Activated CD4-positive, alpha-beta T cell treated with anti-CD3 and anti-CD28 coated beads, Interleukin-2, amount 10 ng/mL, durations not matched to agents 7 days and 5 days (primary cell): ENCODE results near the gene ASB18. TPM values are rescaled to one million over a fixed set of nuclear protein-coding genes. Genes with fewer than 3 reads are reported as not detected.

Source experiments
- CTCF ChIA-PET: fragments of 350-600 bp; sonication (Branson Sonifier 250); formaldehyde crosslinking; loops from one replicate; lab custom pipeline; 2021; ENCODE audit warnings: antibody characterized with exemption; lab: Charles Lee
- POLR2A ChIA-PET: fragments of 350-600 bp; sonication (Branson Sonifier 250); formaldehyde crosslinking; loops from one replicate; lab custom pipeline; 2021; ENCODE audit warnings: antibody characterized with exemption; lab: Charles Lee
- DNase-seq: peaks from one replicate; pipeline ENCODE4 v3.0.0-alpha.2; 2020
- H3K27ac Mint-ChIP-seq: one replicate; pipeline ENCODE4 v1.8.0; 2021; ENCODE audit warnings: mild to moderate bottlenecking, moderate library complexity, mixed read lengths
- H3K27me3 Mint-ChIP-seq: one replicate; pipeline ENCODE4 v1.8.0; 2021; ENCODE audit warnings: mixed read lengths
- H3K36me3 Mint-ChIP-seq: one replicate; pipeline ENCODE4 v1.8.0; 2021; ENCODE audit warnings: low read depth, mixed read lengths
- H3K4me1 Mint-ChIP-seq: one replicate; pipeline ENCODE4 v1.8.0; 2021; ENCODE audit warnings: mixed read lengths
- H3K4me3 Mint-ChIP-seq: one replicate; pipeline ENCODE4 v1.8.0; 2021; ENCODE audit warnings: mild to moderate bottlenecking, moderate library complexity, mixed read lengths
- H3K9me3 Mint-ChIP-seq: one replicate; pipeline ENCODE4 v1.8.0; 2021; ENCODE audit warnings: mixed read lengths
- total RNA-seq, 2 experiments: library from RNA; stranded (reverse); gene quantifications; one replicate each; pipeline ENCODE4 v1.2.3, GENCODE V29; 2021

ASB18 gene
- total RNA-seq, 2 experiments from 2014 or later, result not detected

- no peak overlapping the region for H3K4me3 Mint-ChIP-seq
- H3K4me1 Mint-ChIP-seq, result no peaks in the 10 kb centered on the region
- ChIA-PET POLR2A (no interaction called here), CTCF (no interaction called here)
- H3K27me3 Mint-ChIP-seq, result no peaks in the 10 kb centered on the region
- no peaks in the 10 kb centered on the region for H3K36me3 Mint-ChIP-seq
- H3K27ac Mint-ChIP-seq, result no peak overlapping the region
- H3K9me3 Mint-ChIP-seq, result peaks cover 6% of the 10 kb centered on the region
- DNase-seq, result no peak
These were observed 56.7 kb downstream of the ASB18 start for GRCh38 chr2:236207472-236207871.

- Mint-ChIP-seq H3K9me3 (peaks cover 6% of the 10 kb centered on the region), H3K4me1 (no peaks in the 10 kb centered on the region), H3K4me3 (no peak overlapping the region), H3K27ac (no peak overlapping the region), H3K36me3 (no peaks in the 10 kb centered on the region), H3K27me3 (no peaks in the 10 kb centered on the region)
- CTCF ChIA-PET, result no interaction called here
- POLR2A ChIA-PET, result no interaction called here
- DNase-seq, result no peak
These were observed 58.1 kb downstream of the ASB18 start for GRCh38 chr2:236205867-236206645.

GRCh38 chr2:236204953-236205352, 59.3 kb downstream of the ASB18 start:
- Mint-ChIP-seq H3K27me3 (no peaks in the 10 kb centered on the region), H3K4me3 (no peak overlapping the region), H3K9me3 (peaks cover 6% of the 10 kb centered on the region), H3K4me1 (no peaks in the 10 kb centered on the region), H3K27ac (no peak overlapping the region), H3K36me3 (no peaks in the 10 kb centered on the region)
- POLR2A ChIA-PET, result no interaction called here
- CTCF ChIA-PET, result no interaction called here
- DNase-seq, result no peak

GRCh38 chr2:236200378-236200777, 63.8 kb downstream of the ASB18 start:
- H3K27me3 Mint-ChIP-seq, result no peaks in the 10 kb centered on the region
- no peaks in the 10 kb centered on the region for H3K4me1 Mint-ChIP-seq
- no peak overlapping the region for H3K4me3 Mint-ChIP-seq
- POLR2A ChIA-PET, result no interaction called here
- no peak overlapping the region for H3K27ac Mint-ChIP-seq
- no peak for DNase-seq
- CTCF ChIA-PET, result no interaction called here
- no peaks in the 10 kb centered on the region for H3K36me3 Mint-ChIP-seq
- no peaks in the 10 kb centered on the region for H3K9me3 Mint-ChIP-seq

- Mint-ChIP-seq H3K27me3 (no peaks in the 10 kb centered on the region), H3K9me3 (no peaks in the 10 kb centered on the region), H3K4me3 (no peak overlapping the region), H3K4me1 (no peaks in the 10 kb centered on the region), H3K27ac (no peak overlapping the region), H3K36me3 (no peaks in the 10 kb centered on the region)
- DNase-seq, result no peak
- POLR2A ChIA-PET, result no interaction called here
- CTCF ChIA-PET, result no interaction called here
These were observed 67.8 kb downstream of the ASB18 start for GRCh38 chr2:236196366-236196765.

GRCh38 chr2:236195726-236196125, 68.5 kb downstream of the ASB18 start:
- POLR2A ChIA-PET, result no interaction called here
- no peaks in the 10 kb centered on the region for H3K27me3 Mint-ChIP-seq

GRCh38 chr2:236194786-236195185, 69.4 kb downstream of the ASB18 start:
- Mint-ChIP-seq H3K4me1 (no peaks in the 10 kb centered on the region), H3K36me3 (no peaks in the 10 kb centered on the region), H3K4me3 (no peak overlapping the region), H3K9me3 (no peaks in the 10 kb centered on the region), H3K27me3 (no peaks in the 10 kb centered on the region), H3K27ac (no peak overlapping the region)
- DNase-seq, result no peak
- ChIA-PET CTCF (no interaction called here), POLR2A (no interaction called here)

More at GRCh38 chr2:236195726-236196125, 68.5 kb downstream of the ASB18 start:
- H3K4me1 Mint-ChIP-seq, result no peaks in the 10 kb centered on the region
- DNase-seq, result no peak
- CTCF ChIA-PET, result no interaction called here
- H3K27ac Mint-ChIP-seq, result no peak overlapping the region
- H3K4me3 Mint-ChIP-seq, result no peak overlapping the region
- no peaks in the 10 kb centered on the region for H3K9me3 Mint-ChIP-seq
- H3K36me3 Mint-ChIP-seq, result no peaks in the 10 kb centered on the region

- no peaks in the 10 kb centered on the region for H3K36me3 Mint-ChIP-seq
- POLR2A ChIA-PET, result no interaction called here
- no peaks in the 10 kb centered on the region for H3K27me3 Mint-ChIP-seq
- DNase-seq, result no peak
- H3K9me3 Mint-ChIP-seq, result no peaks in the 10 kb centered on the region
- CTCF ChIA-PET, result no interaction called here
- no peaks in the 10 kb centered on the region for H3K4me1 Mint-ChIP-seq
- H3K27ac Mint-ChIP-seq, result no peak overlapping the region
- no peak overlapping the region for H3K4me3 Mint-ChIP-seq
These were observed 71.2 kb downstream of the ASB18 start for GRCh38 chr2:236193026-236193425.

- Mint-ChIP-seq H3K27me3 (no peaks in the 10 kb centered on the region), H3K9me3 (no peaks in the 10 kb centered on the region), H3K4me3 (no peak overlapping the region), H3K27ac (no peak overlapping the region), H3K4me1 (no peaks in the 10 kb centered on the region), H3K36me3 (no peaks in the 10 kb centered on the region)
- no peak for DNase-seq
- ChIA-PET POLR2A (no interaction called here), CTCF (no interaction called here)
These were observed 73.5 kb downstream of the ASB18 start for GRCh38 chr2:236190674-236191073.

- peaks cover 23% of the 10 kb centered on the region for H3K27me3 Mint-ChIP-seq
- POLR2A ChIA-PET, result no interaction called here
- DNase-seq, result no peak
- no peak overlapping the region for H3K27ac Mint-ChIP-seq
- no peak overlapping the region for H3K4me3 Mint-ChIP-seq
- CTCF ChIA-PET, result no interaction called here
- peaks cover under 1% of the 10 kb centered on the region for H3K4me1 Mint-ChIP-seq
- H3K9me3 Mint-ChIP-seq, result no peaks in the 10 kb centered on the region
- H3K36me3 Mint-ChIP-seq, result no peaks in the 10 kb centered on the region
These were observed 79.5 kb downstream of the ASB18 start for GRCh38 chr2:236184701-236185100.

- ChIA-PET CTCF (interaction anchor here (2.4 kb wide), 1 partner anchor 10 kb away, joined by 12 read pairs; no protein-coding TSS in a partner anchor), POLR2A (no interaction called here)
- H3K27ac Mint-ChIP-seq, result no peak overlapping the region
- H3K36me3 Mint-ChIP-seq, result no peaks in the 10 kb centered on the region
- H3K27me3 Mint-ChIP-seq, result peaks cover 46% of the 10 kb centered on the region
- H3K9me3 Mint-ChIP-seq, result no peaks in the 10 kb centered on the region
- peaks cover 2% of the 10 kb centered on the region for H3K4me1 Mint-ChIP-seq
- DNase-seq, result peak; percentile 40
- H3K4me3 Mint-ChIP-seq, result no peak overlapping the region
These were observed 83.3 kb downstream of the ASB18 start for GRCh38 chr2:236180831-236181453.

- Mint-ChIP-seq H3K36me3 (no peaks in the 10 kb centered on the region), H3K4me1 (peaks cover 2% of the 10 kb centered on the region), H3K27me3 (peaks cover 52% of the 10 kb centered on the region), H3K4me3 (no peak overlapping the region), H3K9me3 (no peaks in the 10 kb centered on the region), H3K27ac (no peak overlapping the region)
- CTCF ChIA-PET, result interaction anchor here (0.6 to 2.4 kb wide), 2 partner anchors 10 to 401 kb away, joined by 3 to 12 read pairs; no protein-coding TSS in a partner anchor
- POLR2A ChIA-PET, result no interaction called here
- DNase-seq, result no peak
These were observed 84.0 kb downstream of the ASB18 start for GRCh38 chr2:236180076-236180816.
